Measurements from ENCODE around the gene PAX5. TPM values are rescaled to one million over a fixed set of nuclear protein-coding genes. Genes with fewer than 3 reads are reported as not detected.

PAX5 gene
- total RNA-seq, 1 donor from 2014 or later = not detected

DNA sequence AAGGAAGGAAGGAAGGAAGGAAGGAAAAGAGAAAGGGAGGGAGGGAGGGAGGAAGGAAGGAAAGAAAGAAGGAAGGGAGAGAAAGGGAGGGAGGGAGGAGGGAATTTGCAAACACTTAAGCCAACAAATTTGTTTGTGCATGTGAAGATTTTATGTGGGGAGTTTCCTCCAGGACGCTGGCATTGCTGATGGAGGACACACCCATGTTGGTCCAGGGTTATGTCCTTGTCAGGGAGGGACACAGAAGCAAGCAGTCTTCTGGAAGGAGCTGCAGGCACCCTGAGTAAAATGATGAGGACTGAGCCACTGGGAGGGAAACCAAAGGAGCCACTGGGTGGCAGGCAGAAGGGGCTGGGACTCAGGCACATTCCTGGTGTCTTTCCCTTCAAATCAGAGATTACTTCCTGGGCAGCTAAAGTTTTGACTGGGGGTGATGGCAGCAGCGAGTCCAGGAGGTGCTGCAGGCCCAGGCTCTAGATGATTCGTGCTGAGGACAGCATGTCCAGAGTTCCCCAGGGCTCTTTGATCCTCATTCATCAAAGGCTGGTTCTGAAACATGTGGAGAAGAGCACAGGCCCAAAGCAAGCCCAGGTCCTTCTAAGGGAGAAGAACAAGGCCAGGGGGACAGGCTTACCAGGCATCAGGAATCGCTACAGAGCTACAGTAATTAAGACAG lies 109.2 kb downstream of the PAX5 start:
- TF ChIP-seq, protein P1, sequence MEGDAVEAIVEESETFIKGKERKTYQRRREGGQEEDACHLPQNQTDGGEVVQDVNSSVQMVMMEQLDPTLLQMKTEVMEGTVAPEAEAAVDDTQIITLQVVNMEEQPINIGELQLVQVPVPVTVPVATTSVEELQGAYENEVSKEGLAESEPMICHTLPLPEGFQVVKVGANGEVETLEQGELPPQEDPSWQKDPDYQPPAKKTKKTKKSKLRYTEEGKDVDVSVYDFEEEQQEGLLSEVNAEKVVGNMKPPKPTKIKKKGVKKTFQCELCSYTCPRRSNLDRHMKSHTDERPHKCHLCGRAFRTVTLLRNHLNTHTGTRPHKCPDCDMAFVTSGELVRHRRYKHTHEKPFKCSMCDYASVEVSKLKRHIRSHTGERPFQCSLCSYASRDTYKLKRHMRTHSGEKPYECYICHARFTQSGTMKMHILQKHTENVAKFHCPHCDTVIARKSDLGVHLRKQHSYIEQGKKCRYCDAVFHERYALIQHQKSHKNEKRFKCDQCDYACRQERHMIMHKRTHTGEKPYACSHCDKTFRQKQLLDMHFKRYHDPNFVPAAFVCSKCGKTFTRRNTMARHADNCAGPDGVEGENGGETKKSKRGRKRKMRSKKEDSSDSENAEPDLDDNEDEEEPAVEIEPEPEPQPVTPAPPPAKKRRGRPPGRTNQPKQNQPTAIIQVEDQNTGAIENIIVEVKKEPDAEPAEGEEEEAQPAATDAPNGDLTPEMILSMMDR (IDR thresholded peaks at IDR 0.05; ENCODE audit: insufficient read depth, low read length, poor library complexity, severe bottlenecking) = no peak
- no peak for DNase-seq (ENCODE audit: low read depth)
- Histone ChIP-seq H3K27me3 (ENCODE audit: control insufficient read depth, insufficient read depth, low read length) (no peaks in the 10 kb centered on the region), H3K36me3 (ENCODE audit: control insufficient read depth, insufficient read depth, low read length) (no peaks in the 10 kb centered on the region), H3K4me3 (ENCODE audit: low read depth, low read length) (no peak overlapping the region)

DNA sequence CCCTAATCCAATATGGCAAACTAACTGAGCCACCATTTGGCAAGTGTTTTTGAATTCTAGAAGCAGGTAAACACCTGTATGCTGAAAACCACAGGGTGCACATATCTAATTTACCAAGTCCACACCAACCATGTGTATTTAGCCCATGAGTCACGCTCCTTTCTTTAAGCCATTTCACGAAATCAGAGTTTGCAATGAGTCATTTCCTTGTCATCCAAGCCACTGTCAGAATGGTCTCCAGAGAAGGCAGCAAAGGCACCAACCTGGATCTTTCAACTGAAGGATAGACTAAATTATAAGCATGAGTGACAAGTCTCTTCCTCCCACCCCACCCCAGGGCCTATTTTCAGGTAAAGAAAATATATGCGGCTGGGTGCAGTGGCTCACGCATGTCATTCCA lies 110.0 kb downstream of the PAX5 start:
- H3K27me3 ChIP-seq (ENCODE audit: control insufficient read depth, insufficient read depth, low read length) = no peaks in the 10 kb centered on the region
- peak; percentile 92 for DNase-seq (ENCODE audit: low read depth)
- no peak overlapping the region for H3K4me3 ChIP-seq (ENCODE audit: low read depth, low read length)
- TF ChIP-seq, protein P1 (IDR thresholded peaks at IDR 0.05; ENCODE audit: insufficient read depth, low read length, poor library complexity, severe bottlenecking) = no peak
- H3K36me3 ChIP-seq (ENCODE audit: control insufficient read depth, insufficient read depth, low read length) = no peaks in the 10 kb centered on the region

DNA sequence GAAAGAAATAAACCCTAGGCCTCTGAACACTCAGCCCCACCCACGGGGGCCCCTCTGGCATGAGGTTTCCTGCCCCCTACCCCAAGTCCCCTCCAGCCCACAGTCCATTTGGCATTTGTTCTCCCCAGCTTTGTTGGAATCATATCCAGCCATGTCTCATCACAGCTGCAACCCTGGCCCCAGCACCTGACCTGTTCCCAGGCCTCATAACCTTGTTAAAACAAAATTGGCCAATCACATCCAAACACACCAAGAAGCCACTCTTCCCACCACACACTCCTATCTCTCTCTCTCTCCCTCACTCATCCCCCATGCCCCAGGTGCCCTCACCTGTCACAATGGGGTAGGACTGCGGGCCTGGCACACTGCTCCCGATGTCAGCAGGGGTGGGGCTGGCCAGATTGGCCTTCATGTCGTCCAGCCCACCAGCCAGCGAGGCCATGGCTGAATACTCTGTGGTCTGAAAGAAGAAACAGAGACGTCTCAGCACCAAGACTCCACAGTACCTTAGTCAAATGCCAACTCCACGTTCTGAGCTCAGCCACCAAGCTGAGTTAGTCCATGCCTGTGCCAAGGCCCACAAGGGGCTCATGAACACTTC lies 110.9 kb downstream of the PAX5 start:
- no peak for DNase-seq (ENCODE audit: low read depth)
- no peaks in the 10 kb centered on the region for H3K36me3 ChIP-seq (ENCODE audit: control insufficient read depth, insufficient read depth, low read length)
- H3K27me3 ChIP-seq (ENCODE audit: control insufficient read depth, insufficient read depth, low read length) = no peaks in the 10 kb centered on the region
- TF ChIP-seq, protein P1 (IDR thresholded peaks at IDR 0.05; ENCODE audit: insufficient read depth, low read length, poor library complexity, severe bottlenecking) = no peak
- no peak overlapping the region for H3K4me3 ChIP-seq (ENCODE audit: low read depth, low read length)

DNA sequence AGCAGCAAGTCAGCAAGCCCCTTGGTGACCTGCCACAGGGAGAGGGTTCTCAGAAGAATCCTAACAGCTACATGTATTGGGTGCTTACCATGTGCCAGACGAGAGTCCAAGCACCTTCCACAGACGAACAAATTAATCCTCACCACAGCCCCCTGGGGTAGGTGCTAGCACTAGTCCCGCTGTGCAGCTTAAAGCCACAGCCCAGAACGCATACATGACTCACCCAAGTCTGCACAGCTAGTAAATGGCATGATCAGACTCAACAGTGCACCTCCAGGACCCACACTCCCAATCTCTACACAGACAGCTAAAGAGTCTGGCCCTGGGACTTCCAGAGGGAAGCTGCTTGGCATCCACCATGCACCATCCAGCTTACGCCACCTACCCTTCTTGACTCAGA lies 111.5 kb downstream of the PAX5 start:
- H3K4me3 ChIP-seq (ENCODE audit: low read depth, low read length) = no peak overlapping the region
- H3K36me3 ChIP-seq (ENCODE audit: control insufficient read depth, insufficient read depth, low read length) = no peaks in the 10 kb centered on the region
- TF ChIP-seq, protein P1 (IDR thresholded peaks at IDR 0.05; ENCODE audit: insufficient read depth, low read length, poor library complexity, severe bottlenecking) = no peak
- H3K27me3 ChIP-seq (ENCODE audit: control insufficient read depth, insufficient read depth, low read length) = no peaks in the 10 kb centered on the region
- no peak for DNase-seq (ENCODE audit: low read depth)

GRCh38 chr9:36914212-36914577 lies 119.9 kb downstream of the PAX5 start:
- no peak for DNase-seq (ENCODE audit: low read depth)
- Histone ChIP-seq H3K4me3 (ENCODE audit: low read depth, low read length) (no peak overlapping the region), H3K27me3 (ENCODE audit: control insufficient read depth, insufficient read depth, low read length) (peaks cover 14% of the 10 kb centered on the region), H3K36me3 (ENCODE audit: control insufficient read depth, insufficient read depth, low read length) (no peaks in the 10 kb centered on the region)
- TF ChIP-seq, protein P1 (IDR thresholded peaks at IDR 0.05; ENCODE audit: insufficient read depth, low read length, poor library complexity, severe bottlenecking) = no peak
